Activated CD8-positive, alpha-beta memory T cell treated with anti-CD3 and anti-CD28 coated beads for 24 hours (primary cell): Measurements from ENCODE around the gene PCYT2.

ENCODE experiments used
- DNase-seq: peaks from one replicate; pipeline ENCODE4 v3.0.0-alpha.2; 2020

The PCYT2 gene

GRCh38 chr17:81851423-81851822 lies 59.8 kb downstream of the PCYT2 start:
- no peak for DNase-seq
